GM12878 (cell line): Measurements from ENCODE around the gene HUWE1. TPM values are rescaled to one million over a fixed set of nuclear protein-coding genes. Genes with fewer than 3 reads are reported as not detected.

Experiments
- ATAC-seq: fragments of 200-7000 bp; cut with Tn5 transposase; 3 replicates; pipeline ENCODE4 v1.9.1; 2020; ENCODE audit warnings: mild to moderate bottlenecking, moderate library complexity
- BruUV-seq: library from RNA; stranded (reverse); fragments of 400-500 nt; replicated peaks from 2 replicates; lab custom pipeline; 2021; lab: Mats Ljungman, UMichigan
- CTCF ChIA-PET: fragments of 300-600 bp; sonication (Branson Sonifier 250); formaldehyde crosslinking; extraction: SDS; loops from one replicate; lab custom pipeline; 2021; ENCODE audit warnings: inconsistent platforms; lab: Yijun Ruan, JAX
- POLR2A ChIA-PET: fragments of 350-600 bp; formaldehyde crosslinking; extraction: SDS; loops from one replicate; lab custom pipeline; 2021; ENCODE audit warnings: inconsistent platforms; lab: Charles Lee
- RAD21 ChIA-PET: fragments of 300-600 bp; sonication (Branson Sonifier 250); formaldehyde crosslinking; loops from one replicate; lab custom pipeline; 2023; ENCODE audit warnings: antibody characterized with exemption; ENCODE audit not compliant: unreplicated experiment; lab: Charles Lee
- SMC1A ChIA-PET: fragments of 300-600 bp; sonication (Branson Sonifier 250); formaldehyde crosslinking; loops from one replicate; lab custom pipeline; 2023; ENCODE audit not compliant: unreplicated experiment, uncharacterized antibody; lab: Charles Lee
- DNase-seq: peaks from one replicate; pipeline ENCODE4 v3.0.0-alpha.2; 2011; ENCODE audit warnings: low read depth, low spot score
- FAIRE-seq: peaks from 3 replicates; lab custom pipeline; 2011; peaks lifted over from hg19 to GRCh38; lab: Jason Lieb, UNC
- H2AFZ ChIP-seq: 2 replicates; pipeline ENCODE4 v1.6.0; 2011; ENCODE audit warnings: low read depth, low read length, control low read depth; ENCODE audit not compliant: control insufficient read depth
- H3K27ac ChIP-seq: 2 replicates; pipeline ENCODE4 v1.5.1; 2011; ENCODE audit warnings: control low read depth; ENCODE audit not compliant: control insufficient read depth, insufficient read depth
- H3K27me3 ChIP-seq, 2 experiments: replicated peaks in 1 of 2; 2 replicates each; pipeline versions ENCODE4 v1.6.0 to v1.6.1; 2011; ENCODE audit warnings: low read length in 1 of 2; ENCODE audit not compliant: control insufficient read depth in 2 of 2, insufficient read depth in 2 of 2
- H3K36me3 ChIP-seq, 2 experiments: 2 replicates each; pipeline ENCODE4 v1.5.1; 2011; ENCODE audit warnings: low read length in 1 of 2; ENCODE audit not compliant: control insufficient read depth in 2 of 2, insufficient read depth in 2 of 2
- H3K4me1 ChIP-seq: 2 replicates; pipeline ENCODE4 v1.6.1; 2011; ENCODE audit warnings: mild to moderate bottlenecking, low read length, moderate library complexity, mixed read lengths; ENCODE audit not compliant: control insufficient read depth, insufficient read depth
- H3K4me2 ChIP-seq: 2 replicates; pipeline ENCODE4 v1.6.0; 2011; ENCODE audit warnings: control low read depth; ENCODE audit not compliant: control insufficient read depth, insufficient read depth
- H3K4me3 ChIP-seq: fragments of 200-600 bp; sonication (generic); 2 replicates; pipeline ENCODE4 v1.5.1; 2016
- H3K79me2 ChIP-seq: 2 replicates; pipeline ENCODE4 v1.6.0; 2011; ENCODE audit warnings: low read length; ENCODE audit not compliant: control insufficient read depth, insufficient read depth
- H3K9ac ChIP-seq: 2 replicates; pipeline ENCODE4 v1.8.0; 2011; ENCODE audit warnings: low read length, control low read depth, mixed read lengths; ENCODE audit not compliant: control insufficient read depth, insufficient read depth
- H3K9me3 ChIP-seq: replicated peaks from 3 replicates; pipeline ENCODE4 v1.5.1; 2011; ENCODE audit warnings: mild to moderate bottlenecking, low read length; ENCODE audit not compliant: control insufficient read depth, insufficient read depth
- H4K20me1 ChIP-seq: 2 replicates; pipeline ENCODE4 v1.6.0; 2011; ENCODE audit not compliant: control insufficient read depth, insufficient read depth
- ETV6 ChIP-seq, 2 experiments: fragments of 450-650 bp in 1 of 2; IDR thresholded peaks in 1 of 2; conservative IDR thresholded peaks in 1 of 2; 2 replicates each; pipeline ENCODE4 v1.6.1; 2014; ENCODE audit warnings: antibody characterized with exemption in 1 of 2, borderline replicate concordance in 1 of 2, low read depth in 1 of 2, mild to moderate bottlenecking in 1 of 2, moderate library complexity in 1 of 2
- KAT2A ChIP-seq: conservative IDR thresholded peaks from 2 replicates; pipeline ENCODE4 v1.6.1; 2011; ENCODE audit warnings: low read depth, low read length; ENCODE audit not compliant: control insufficient read depth
- SREBF1 ChIP-seq: IDR thresholded peaks from 2 replicates; pipeline ENCODE4 v1.6.1; 2012; ENCODE audit warnings: mild to moderate bottlenecking, low read length
- ZNF24 ChIP-seq: fragments of 450-650 bp; IDR thresholded peaks from 2 replicates; pipeline ENCODE4 v1.6.1; 2017; ENCODE audit warnings: antibody characterized with exemption, mild to moderate bottlenecking
- WGBS: methylation state at CpG from one replicate; pipeline ENCODE4 v1.1.6; 2016; ENCODE audit warnings: low lambda C conversion rate; ENCODE audit not compliant: insufficient replicate concordance, insufficient coverage; ENCODE audit errors: missing lambda C conversion rate; 5-methylcytosine and 5-hydroxymethylcytosine counted together
- in situ Hi-C: fragments of 300-500 bp; cut with MboI; formaldehyde crosslinking; loops from 9 replicates; pipeline ENCODE4 v1.14.3; 2018; ENCODE audit warnings: mixed read lengths
- intact Hi-C: fragments of 100-400 bp; cut with micrococcal nuclease; formaldehyde crosslinking; loops from one replicate; pipeline ENCODE4 v1.14.2; 2022; ENCODE audit not compliant: unreplicated experiment
- polyA plus RNA-seq, 11 experiments: library from polyadenylated mRNA; depleted of rRNA in 4 of 11; unstranded in 6 of 11; stranded (reverse) in 5 of 11; fragments of >200 nt; fragmentation: Nextera tagmentation in 4 of 11; fragmentation: Illumina TruSeq in 1 of 11; extraction: Ambion mirVana in 4 of 11; extraction: Trizol in 1 of 11; gene quantifications; 1 replicate in 1 of 11; 2 replicates in 10 of 11; pipeline versions ENCODE4 v1.2.1 to v1.2.3, GENCODE V29; 2011 to 2016; ENCODE audit warnings: inconsistent platforms in 2 of 11, missing spikeins in 2 of 11, low read depth in 1 of 11
- total RNA-seq, 4 experiments: library from RNA; depleted of rRNA in 3 of 4; stranded (reverse); fragments of >200 nt in 3 of 4; fragmentation: Illumina TruSeq in 1 of 4; extraction: Trizol in 1 of 4; gene quantifications; 2 replicates each; pipeline versions ENCODE4 v1.2.1 to v1.2.3, GENCODE V29; 2013 to 2021
- TF ChIP-seq, protein P1 (sequence below): IDR thresholded peaks from 2 replicates; pipeline ENCODE4 v1.6.1; 2012; ENCODE audit warnings: mild to moderate bottlenecking, low read depth, low read length

The HUWE1 gene
- total and polyA plus RNA-seq, 10 of the 15 experiments (the other 5 are each of a cell fraction or from before 2014, with no cell fraction given), result 35.9 to 280 (median 100) TPM

DNA sequence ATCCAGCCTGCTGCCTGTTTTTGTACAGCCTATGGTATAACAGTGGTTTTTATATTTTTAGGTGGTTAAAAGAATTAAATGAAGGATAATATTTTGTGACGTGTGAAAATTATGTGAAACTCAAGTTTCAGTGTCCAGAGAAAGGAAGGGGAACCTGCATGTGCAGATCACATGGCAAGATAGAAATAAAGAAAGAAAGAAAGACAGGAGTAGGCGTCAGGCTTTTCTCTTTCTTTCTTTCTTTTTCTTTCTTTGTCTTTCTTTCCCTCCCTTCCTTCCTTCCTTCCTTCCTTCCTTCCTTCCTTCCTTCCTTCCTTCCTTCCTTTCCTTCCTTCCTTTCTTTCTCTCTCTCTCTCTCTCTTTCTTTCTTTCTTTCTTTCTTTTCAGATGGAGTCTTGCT is 42.0 kb upstream of the HUWE1 start:
- TF ChIP-seq, protein P1, sequence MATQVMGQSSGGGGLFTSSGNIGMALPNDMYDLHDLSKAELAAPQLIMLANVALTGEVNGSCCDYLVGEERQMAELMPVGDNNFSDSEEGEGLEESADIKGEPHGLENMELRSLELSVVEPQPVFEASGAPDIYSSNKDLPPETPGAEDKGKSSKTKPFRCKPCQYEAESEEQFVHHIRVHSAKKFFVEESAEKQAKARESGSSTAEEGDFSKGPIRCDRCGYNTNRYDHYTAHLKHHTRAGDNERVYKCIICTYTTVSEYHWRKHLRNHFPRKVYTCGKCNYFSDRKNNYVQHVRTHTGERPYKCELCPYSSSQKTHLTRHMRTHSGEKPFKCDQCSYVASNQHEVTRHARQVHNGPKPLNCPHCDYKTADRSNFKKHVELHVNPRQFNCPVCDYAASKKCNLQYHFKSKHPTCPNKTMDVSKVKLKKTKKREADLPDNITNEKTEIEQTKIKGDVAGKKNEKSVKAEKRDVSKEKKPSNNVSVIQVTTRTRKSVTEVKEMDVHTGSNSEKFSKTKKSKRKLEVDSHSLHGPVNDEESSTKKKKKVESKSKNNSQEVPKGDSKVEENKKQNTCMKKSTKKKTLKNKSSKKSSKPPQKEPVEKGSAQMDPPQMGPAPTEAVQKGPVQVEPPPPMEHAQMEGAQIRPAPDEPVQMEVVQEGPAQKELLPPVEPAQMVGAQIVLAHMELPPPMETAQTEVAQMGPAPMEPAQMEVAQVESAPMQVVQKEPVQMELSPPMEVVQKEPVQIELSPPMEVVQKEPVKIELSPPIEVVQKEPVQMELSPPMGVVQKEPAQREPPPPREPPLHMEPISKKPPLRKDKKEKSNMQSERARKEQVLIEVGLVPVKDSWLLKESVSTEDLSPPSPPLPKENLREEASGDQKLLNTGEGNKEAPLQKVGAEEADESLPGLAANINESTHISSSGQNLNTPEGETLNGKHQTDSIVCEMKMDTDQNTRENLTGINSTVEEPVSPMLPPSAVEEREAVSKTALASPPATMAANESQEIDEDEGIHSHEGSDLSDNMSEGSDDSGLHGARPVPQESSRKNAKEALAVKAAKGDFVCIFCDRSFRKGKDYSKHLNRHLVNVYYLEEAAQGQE, result no peak
- TF ChIP-seq ETV6 (conservative IDR thresholded peaks at IDR 0.05 in 1 of 2, IDR thresholded peaks at IDR 0.05 in 1 of 2; ENCODE audit: borderline replicate concordance in 1 of 2, low read depth in 1 of 2), result peak in 1 of 2 experiments; percentile 71; a peak in 1 of 4 replicates
- no peak for DNase-seq
- ChIA-PET RAD21 (no interaction called here), SMC1A (no interaction called here), CTCF (no interaction called here), POLR2A (no interaction called here)
- Histone ChIP-seq H3K27me3 (no peaks in the 10 kb centered on the region), H3K27ac (no peak overlapping the region), H3K36me3 (no peaks in the 10 kb centered on the region), H3K79me2 (no peaks in the 10 kb centered on the region), H3K4me1 (peaks cover 5% of the 10 kb centered on the region), H3K9ac (no peak overlapping the region), H3K4me3 (no peak overlapping the region), H3K9me3 (no peaks in the 10 kb centered on the region; the same call in 2 of the 3 replicates), H4K20me1 (no peaks in the 10 kb centered on the region), H2AFZ (no peak overlapping the region), H3K4me2 (no peak overlapping the region)
- no peak for FAIRE-seq
- no peak for ATAC-seq
- intact Hi-C loops (no loop called here), in situ Hi-C loops (no loop called here)
- no TSS peak for BruUV-seq
- 38% methylated on average over 2 of the region's 2 CpGs for WGBS

DNA sequence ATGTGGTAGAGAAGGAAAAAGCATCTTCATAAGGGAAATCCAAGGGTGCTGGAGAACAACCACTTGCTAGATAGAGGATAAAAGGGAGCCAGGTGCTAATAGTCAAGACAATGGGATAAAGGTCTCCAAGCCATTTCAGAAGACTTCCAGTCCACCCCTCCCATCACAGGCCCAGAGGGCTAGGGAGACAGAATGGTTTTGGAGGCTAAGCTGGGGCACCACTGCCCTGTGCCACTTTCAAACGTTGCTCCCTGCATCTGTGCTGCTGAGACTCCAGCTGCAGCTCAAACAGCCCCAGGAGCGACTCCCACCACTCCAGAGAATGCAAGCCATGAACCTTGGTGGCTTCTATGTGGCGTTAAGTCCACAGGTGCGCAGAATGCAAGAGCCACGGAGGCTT is 38.4 kb upstream of the HUWE1 start:
- Histone ChIP-seq H3K36me3 (no peaks in the 10 kb centered on the region), H3K4me1 (no peaks in the 10 kb centered on the region), H2AFZ (no peak overlapping the region), H3K27ac (no peak overlapping the region), H3K4me3 (no peak overlapping the region), H3K79me2 (no peaks in the 10 kb centered on the region), H3K27me3 (no peaks in the 10 kb centered on the region), H3K9ac (no peak overlapping the region), H4K20me1 (no peaks in the 10 kb centered on the region), H3K9me3 (no peaks in the 10 kb centered on the region; the same call in 2 of the 3 replicates), H3K4me2 (no peak overlapping the region)
- POLR2A ChIA-PET, result no interaction called here
- WGBS, result 56% methylated on average over 5 of the region's 5 CpGs
- no peak for FAIRE-seq
- CTCF ChIA-PET, result no interaction called here
- ATAC-seq, result no peak
- intact Hi-C loops, result no loop called here
- in situ Hi-C loops, result no loop called here
- no peak for TF ChIP-seq ZNF24
- no peak for TF ChIP-seq KAT2A
- no peak for TF ChIP-seq SREBF1
- DNase-seq, result no peak
- RAD21 ChIA-PET, result no interaction called here
- SMC1A ChIA-PET, result interaction anchor here (1.3 kb wide), 2 partner anchors 9 to 10 kb away, joined by 3 to 4 read pairs; no protein-coding TSS in a partner anchor
- no TSS peak for BruUV-seq
